Measurements from ENCODE around the gene PANX1.

DNA sequence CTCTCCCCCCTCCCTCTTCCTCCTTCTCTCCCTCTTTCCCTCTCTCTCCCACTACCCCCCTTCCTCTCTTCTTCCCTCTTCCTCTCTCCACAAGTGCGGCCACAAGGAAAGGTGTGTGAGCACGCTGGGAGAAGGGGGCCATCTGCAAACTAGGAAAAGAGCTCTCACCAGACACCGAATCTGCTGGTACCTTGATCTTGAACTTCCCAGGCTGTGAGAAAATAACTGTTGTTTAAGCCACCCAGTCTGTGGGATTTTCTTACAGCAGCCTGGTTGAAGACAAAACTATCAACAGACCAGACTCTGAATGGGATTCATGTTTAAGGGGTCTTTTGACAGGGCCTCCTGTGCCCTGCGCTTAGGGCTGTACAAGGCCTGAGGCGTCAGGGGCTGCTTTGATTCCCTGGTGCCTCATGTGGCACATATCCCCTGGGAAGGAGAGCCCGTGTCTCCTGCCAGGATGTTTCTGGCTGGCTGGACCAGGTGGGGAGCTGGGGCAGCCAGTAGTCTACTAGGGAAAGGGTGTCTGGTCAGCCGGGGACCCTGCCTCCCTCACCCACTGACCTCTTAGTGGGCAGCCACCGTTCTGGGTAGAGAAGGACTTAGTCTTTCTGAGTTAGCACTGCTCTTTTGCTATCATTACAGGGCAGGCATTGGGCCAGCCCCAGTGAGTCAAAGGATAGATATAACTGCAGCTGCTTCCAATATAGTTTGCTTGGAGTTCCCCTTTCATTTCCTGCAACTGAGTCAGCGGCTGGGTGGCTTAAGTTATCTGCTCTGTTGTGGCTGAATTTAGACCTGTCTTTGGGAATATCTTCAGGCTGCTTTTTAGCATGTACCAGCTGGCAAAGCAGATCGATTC lies 6.2 kb downstream of the PANX1 start:
- TF ChIP-seq EZH2 (IDR thresholded peaks at IDR 0.05; ENCODE audit: borderline replicate concordance), result no peak
- TF ChIP-seq, protein P1, sequence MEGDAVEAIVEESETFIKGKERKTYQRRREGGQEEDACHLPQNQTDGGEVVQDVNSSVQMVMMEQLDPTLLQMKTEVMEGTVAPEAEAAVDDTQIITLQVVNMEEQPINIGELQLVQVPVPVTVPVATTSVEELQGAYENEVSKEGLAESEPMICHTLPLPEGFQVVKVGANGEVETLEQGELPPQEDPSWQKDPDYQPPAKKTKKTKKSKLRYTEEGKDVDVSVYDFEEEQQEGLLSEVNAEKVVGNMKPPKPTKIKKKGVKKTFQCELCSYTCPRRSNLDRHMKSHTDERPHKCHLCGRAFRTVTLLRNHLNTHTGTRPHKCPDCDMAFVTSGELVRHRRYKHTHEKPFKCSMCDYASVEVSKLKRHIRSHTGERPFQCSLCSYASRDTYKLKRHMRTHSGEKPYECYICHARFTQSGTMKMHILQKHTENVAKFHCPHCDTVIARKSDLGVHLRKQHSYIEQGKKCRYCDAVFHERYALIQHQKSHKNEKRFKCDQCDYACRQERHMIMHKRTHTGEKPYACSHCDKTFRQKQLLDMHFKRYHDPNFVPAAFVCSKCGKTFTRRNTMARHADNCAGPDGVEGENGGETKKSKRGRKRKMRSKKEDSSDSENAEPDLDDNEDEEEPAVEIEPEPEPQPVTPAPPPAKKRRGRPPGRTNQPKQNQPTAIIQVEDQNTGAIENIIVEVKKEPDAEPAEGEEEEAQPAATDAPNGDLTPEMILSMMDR (IDR thresholded peaks at IDR 0.05; ENCODE audit: poor library complexity), result no peak
